GM19023 (cell line): ENCODE results near the gene SMARCC2.
"Not testable (repeated sequence)": the region's sequence is repeated elsewhere in the genome, so short reads cannot be mapped to it uniquely, and the experiment has no call there.

Source experiments
- ATAC-seq: cut with Tn5 transposase; IDR thresholded peaks from one replicate; pipeline ENCODE4 v1.9.1; 2021; ENCODE audit warnings: mild to moderate bottlenecking, moderate library complexity; ENCODE audit not compliant: unreplicated experiment

The SMARCC2 gene

DNA sequence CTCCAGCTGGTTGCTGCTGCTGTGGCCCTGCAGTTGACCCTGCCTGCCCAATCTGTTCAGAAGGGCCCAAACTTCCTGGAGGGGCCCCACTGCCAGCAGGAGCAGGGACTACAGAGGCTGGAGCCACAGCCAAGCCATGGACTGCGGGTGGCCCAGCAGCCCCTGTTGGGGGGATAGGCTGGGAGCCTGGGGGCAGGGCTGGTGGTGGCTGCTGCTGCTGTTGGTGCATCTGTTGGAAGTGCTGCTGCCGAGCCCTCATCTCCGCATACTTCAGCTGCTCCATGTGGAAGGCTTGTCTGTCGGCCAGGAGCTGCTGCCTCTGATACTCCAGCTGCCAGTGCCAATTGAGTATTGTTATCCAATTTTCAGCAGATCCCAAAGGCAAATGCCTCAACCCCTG is 23.9 kb downstream of the SMARCC2 start:
- ATAC-seq: no peak

DNA sequence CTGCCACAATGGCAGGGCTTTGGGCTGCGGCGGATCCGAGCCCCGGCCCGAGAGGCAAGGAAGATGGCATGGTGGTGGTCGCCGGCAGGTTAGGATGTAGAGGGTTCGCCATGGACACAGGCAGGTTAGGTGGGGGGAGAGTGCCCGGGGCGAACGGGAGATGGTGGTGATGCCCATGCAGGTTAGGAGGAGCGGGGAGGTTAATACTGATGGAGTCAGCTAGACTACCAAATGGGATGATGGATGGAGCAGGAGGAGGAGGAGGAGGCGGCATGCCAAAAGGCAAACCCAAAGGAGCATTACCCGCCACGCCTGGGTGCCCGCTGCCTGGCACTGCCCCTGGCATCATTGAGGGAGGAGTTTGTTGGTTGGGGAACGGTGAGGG is 24.9 kb downstream of the SMARCC2 start:
- ATAC-seq: no peak

DNA sequence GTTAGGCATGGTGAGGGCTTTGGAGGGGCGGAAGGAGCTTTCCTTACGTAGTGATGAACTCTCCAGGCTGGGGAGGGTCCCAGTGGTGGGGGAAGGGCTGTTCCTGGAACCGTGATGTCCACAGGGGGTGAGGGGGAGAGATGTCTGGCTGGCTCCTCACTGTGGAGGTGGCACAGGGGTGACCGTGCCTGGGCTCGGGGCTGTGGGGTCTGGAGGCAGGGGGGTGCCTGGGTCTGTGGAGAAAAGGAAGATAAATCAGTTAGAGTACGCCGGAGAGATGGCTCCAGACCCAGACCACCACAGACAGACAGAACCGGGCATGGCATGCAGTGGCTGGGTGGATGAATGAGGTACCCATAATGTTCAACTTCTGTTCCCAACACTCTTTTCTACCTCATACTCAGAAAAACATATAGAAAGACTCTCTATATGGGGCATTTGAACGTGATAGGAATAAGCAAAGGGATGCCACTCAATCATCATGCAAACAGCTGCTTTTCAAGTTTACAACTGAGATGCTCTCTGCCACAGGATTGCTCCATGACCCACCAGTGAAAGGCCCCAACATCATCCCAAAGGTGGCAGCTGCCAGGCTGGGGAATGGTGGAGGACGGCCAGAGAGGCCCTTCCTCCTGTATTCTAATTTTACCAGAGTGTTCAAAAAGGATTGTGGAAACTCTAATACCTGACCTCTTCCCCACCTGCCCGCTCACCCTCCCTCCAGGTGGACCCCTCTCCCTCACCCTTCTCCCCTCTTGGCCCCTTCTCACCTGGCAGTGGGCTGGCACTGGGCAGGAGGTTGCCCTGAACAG is 25.5 kb downstream of the SMARCC2 start:
- no peak for ATAC-seq

DNA sequence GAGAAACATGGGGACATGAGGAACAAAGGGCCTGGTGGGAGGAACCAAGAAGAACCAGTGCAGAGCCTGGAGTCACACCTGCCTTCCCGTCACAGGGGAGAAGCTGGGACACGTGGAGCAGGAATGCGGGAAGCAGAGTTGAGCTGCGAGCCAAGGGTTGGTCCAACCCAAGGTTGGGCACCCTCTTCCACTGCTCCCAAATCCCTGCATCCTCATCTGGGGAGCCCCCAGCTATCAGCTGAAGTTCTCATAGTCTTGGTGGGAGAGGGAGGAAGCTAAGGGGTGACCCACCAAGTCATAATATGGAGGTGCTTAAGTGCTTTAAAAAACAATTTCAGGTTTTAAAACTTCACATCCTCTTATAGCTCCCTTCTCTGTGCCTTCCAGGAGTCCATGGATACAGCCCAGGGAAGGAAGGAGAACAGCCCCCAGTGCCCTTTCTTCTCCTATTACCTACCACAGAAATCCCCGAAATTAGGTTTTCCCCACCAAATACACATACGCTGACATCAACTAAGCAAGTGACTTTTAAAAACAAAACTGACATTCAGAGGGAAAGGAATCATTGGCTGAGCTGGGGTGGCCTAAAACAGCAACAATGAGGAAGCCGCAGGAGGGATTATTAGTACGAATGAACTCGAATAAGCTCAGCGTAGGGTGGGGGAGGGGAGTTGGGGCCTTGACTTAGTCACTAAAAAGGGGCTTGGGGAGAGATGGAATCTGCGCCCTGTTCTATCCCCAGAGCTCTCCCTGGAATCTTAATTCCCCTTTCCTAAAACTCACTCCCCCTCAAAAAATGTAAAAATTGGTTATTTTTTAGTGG is 26.6 kb downstream of the SMARCC2 start:
- ATAC-seq: no peak

DNA sequence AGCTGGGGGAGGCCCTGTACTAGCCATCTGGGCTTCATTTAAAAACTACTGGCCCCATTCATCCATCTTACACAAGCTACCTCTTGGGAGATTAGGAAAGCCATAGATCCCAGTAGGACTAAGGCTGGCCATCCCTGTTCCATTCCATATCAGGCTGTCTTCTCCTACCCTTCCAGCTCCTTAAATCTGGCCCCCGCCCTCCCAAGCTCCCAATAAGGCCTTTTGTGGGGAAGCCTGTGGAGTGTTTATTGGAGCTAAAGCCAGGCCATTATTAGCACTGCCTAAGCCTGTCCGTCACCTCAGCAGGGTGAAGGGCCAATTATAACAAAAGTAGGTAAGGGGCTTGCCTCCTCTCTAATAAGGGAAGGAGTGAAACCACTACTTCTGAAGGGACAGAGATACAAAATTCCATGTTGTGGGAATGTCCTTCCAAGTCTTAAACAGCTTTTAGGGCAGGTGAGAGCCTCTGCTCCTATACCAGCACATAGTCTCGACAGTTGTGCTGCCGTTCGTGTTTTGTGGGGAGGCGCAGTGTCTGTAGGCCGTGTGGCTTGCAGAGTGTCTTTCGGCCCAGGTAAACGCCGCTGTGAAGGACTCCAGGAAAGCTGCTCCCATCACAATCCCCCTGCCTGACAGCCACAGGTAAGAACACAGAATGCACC is 27.5 kb downstream of the SMARCC2 start:
- no peak for ATAC-seq

DNA sequence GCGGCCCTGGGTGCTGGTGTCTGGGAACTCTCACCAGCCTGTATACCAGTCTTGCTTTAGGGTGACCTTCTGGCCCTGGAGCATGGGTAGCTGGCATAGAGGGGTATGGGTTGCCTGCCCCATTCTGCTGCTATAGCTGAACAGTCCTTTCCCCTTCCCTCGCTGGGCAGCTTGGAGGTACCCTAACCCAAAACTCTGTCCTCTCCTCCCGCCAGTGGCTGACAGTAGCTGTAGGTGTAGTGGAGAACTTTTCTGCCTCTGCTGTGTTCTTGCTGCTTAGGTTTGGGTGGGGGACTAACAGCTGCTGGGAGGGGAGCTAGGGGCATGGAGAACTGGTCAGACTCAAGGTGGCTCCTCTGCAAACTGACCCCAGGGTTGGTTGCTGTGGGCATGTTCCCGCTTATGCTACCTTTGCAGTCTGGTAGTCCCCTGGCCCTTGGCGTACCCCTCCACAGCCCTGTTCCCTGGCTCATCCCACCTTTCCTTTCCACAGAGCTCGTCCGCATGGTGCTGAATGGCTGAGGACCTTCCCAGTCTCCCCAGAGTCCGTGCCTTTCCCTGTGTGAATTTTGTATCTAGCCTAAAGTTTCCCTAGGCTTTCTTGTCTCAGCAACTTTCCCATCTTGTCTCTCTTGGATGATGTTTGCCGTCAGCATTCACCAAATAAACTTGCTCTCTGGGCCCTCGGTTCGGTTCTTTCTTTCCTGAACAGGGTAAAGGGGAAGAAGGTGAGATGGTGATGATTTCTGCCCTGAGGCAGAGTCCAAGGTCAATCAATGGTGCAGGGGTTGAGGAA is 28.2 kb downstream of the SMARCC2 start:
- no peak for ATAC-seq

DNA sequence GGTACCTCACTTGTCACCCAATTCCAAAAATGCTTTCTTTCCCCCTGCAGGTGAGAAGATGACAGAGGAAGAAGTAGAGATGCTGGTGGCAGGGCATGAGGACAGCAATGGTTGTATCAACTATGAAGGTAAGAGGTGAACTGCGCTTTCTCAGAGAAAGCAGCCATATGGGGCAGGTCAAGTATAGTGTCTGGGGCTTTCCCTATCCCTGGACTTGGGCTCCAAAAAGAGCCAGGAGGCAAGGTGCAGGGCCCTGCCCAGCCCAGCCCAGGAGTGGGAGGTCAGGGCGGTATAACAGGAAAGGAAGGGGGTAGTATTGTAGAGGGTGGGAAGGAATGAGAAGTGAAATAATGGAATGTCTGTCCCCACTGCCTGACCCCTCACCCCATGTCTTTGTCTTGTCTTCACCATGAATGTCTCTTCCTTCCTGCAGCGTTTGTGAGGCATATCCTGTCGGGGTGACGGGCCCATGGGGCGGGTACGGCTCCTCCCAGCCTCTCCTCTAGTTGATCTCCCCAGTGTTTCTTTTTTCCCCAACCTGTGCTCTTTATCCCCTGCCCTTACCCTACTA is 29.0 kb downstream of the SMARCC2 start:
- ATAC-seq: no peak

DNA sequence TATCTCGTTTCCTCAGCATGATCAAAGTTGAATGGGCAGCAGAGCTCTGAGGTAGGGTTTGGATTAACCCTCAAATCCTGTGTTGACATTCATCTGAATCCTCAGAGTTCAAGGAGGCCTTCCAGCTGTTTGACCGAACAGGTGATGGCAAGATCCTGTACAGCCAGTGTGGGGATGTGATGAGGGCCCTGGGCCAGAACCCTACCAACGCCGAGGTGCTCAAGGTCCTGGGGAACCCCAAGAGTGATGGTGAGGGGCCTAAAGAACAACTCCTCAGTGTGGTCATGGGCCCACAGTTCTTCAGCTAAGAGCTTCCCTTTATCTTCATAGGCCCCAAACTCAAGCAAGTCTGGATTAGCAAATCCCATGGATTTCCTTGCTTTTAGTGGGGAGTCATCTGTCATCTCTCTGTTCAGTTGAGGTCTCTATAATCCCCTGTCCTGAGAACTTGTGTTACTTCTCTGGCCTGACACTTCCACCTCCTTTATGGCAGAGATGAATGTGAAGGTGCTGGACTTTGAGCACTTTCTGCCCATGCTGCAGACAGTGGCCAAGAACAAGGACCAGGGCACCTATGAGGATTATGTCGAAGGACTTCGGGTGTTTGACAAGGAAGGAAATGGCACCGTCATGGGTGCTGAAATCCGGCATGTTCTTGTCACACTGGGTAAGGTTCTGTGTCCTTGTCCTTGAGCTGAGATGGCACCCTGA is 29.6 kb downstream of the SMARCC2 start:
- ATAC-seq: no peak

DNA sequence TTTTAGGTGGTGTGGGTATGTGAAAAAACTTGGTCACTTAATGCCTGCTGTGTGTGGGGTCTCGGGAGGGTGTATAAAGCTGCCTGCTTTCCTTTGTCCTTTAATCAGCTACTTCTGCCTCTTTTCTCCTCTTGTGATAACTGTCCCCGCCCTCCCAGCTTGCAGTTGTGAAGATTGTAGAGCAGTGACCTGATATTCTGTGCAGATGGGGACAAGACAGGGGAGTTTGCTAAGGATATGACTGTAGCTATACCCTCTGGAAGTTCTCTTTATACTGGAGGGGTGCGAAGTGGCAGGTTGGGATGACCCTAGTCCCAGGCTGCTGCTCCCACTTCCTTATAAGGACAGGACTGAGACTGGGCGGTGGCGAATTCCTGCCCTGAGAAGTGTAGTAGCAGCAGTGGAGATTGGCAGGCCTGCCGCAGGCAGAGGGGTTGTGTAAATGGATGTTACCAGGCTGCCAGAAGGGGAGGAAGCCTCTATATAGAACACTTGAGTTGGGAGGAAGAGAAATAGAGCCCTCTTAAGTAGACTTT is 30.3 kb downstream of the SMARCC2 start:
- no peak for ATAC-seq

DNA sequence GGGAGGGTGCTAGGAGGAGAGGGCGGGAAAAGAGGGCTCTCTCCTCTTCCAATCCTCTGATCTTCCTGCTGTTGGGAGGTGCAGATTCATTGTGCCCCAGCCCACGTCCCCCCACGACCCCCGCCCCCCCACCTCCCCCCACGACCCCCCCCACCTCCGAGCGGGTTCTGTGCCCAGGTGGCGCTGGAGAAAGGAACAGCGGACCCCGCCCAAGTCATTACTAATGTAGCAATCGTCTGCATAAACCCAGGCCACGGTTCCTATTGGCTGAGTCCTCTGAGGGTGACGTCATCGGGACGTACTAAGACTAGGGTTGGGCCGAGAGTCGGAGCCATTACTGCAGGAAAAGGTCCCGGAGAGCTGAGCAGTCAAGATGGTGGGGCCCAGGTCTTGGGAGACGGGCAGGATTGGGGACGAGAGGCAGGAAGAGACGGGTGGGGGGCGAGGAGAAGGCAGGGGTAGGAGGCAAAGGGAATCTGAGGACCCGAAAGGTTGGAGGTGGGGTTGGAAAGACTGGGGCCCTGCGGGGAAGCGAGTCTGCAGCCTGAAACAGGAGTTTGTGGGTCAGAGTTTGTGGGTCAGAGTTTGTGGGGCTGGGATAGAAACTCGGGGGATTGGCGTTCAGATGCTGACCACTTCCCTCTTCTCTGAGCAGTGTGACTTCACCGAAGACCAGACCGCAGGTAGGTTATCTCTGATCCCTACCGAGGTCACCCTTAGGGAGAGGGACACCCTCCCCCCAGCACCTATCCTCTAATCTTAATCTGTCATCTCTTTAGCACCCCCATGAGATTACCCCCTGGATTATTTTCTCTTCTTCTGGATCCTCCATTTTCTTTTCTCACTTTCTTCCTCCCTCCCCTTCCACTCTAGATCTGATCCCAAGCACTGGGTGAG is 31.0 kb downstream of the SMARCC2 start, which contains the start of gene MYL6:
MYL6 (plus strand) TSS at position 331 of the 897 bp plus-strand sequence; CDS start at position 374, 43 bp downstream.
- ATAC-seq: peak; percentile 84

DNA sequence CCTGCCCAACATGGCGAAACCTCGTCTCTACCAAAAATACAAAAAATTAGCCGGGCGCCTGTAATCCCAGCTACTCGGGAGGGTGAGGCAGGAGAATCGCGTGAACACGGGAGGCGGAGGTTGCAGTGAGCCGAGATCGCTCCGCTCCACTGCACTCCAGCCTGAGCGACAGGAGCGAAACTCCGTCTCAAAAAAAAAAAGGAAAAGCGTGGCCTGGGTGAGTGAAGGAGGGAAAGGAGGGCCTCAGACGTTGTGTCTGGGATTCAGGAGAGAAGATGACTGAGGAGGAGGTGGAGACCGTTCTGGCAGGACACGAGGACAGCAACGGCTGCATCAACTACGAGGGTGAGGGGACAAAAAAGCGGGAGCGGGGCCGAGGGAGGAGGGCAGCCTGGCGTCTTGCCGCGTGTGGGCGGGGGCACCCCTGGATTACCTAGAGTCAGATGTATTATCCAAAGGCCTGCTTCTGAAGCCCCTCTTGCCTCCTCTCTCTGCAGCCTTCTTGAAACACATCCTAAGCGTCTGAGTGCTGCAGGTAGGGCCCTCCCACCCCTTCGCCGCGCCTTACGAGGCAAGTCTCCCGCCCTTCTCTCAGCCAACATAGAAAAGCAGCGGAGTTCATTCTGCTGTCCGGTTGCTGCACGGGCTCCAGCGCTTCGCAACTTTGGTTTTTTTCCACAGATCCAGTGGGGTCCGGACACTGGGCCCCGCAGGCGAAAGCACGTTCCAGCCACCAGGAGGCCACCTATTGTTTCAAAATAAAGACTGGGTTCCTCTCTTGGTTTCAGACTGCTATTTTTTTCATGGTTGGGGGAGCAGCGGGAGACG is 31.9 kb downstream of the SMARCC2 start:
- peak; percentile 26 for ATAC-seq

DNA sequence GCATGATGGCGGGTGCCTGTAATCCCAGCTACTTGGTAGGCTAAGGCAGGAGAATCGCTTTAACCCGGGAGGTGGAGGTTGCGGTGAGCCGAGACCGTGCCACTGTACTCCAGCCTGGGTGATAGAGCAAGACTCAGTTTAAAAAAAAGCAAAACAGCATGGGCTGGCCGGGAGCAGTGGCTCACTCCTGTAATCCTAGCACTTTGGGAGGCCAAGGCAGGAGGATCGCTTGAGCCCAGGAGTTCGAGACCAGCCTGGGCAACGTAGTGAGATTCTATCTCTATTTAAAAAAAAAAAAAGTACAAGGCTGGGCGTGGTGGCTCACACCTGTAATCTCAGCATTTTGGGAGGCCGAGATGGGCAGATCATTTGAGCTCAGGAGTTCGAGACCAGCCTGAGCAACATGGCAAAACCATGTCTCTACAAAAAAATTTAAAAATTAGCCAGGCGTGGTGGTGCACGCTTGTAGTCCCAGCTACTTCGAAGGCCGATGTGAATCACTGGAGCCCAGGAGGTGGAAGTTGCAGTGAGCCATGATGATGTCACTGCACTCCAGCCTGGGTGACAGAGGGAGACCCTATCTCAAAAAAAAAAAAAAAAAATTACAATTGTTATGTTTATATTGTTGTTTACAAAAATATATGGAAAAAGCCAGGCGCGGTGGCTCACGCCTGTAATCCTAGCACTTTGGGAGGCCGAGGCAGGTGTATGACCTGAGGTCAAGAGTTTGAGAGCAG is 32.7 kb downstream of the SMARCC2 start:
- ATAC-seq: not testable (repeated sequence)

DNA sequence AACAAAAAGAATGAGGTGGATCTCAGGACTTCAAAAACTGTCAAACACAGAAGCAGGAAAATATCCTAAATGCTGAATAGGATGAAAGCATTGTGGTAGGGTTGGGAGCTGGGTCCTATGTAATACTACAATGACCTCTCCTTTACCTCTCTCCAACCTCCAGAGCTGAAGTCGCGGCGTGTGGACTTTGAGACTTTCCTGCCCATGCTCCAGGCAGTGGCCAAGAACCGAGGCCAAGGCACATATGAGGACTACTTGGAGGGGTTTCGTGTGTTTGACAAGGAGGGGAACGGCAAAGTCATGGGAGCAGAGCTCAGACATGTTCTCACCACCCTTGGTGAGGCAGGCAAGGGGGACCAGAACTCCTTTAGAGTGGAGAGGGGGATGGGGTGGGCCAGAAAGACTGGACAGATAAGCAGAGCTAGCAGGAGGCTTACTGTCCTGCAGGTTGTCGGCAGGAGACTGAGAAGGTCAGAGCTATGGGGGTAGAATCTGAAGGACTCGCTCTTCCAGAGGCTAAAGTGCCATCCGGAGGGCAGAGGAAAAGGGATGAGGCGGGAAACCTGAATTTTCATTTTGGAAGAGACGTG is 33.9 kb downstream of the SMARCC2 start:
- no peak for ATAC-seq

DNA sequence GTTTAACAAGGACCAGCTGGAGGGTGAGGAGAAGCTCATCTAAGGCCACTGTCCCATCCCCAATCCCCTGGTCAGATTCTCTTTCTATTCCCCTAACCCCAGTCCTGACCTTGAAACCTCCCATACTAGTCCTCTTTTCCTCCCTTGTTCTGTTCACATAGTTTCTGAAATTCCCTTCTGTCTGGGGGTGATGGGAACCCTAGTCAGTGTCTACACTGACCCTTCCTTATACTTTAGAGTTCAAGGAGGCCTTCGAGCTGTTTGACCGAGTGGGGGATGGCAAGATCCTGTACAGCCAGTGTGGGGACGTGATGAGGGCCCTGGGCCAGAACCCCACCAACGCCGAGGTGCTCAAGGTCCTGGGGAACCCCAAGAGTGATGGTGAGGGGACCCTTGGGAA is 34.5 kb downstream of the SMARCC2 start:
- no peak for ATAC-seq

DNA sequence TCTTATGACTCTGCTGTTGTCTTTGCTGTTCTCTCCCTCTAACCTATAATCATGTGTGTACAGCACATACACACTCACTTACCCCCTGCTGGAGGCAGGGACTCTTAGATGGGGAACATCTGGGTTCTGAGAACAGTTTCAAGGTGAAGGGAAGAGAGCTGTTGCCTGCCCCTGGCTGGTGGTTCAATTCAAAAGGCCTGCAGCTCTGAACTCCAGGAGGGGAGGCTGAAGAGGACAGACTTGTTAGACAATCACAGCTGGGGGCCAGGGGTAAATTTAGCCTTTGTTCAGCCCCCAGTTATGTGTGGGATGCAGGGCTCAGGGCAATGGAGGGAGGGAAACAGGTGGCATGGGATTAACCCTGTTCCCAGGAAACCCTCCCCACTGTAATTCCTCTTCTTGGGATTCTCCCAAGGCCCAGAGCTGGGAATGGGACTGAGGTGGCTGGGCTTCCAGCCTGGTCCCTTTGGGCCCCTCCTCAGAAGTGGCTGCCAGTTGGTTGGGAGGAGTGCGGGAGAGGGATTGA is 35.0 kb downstream of the SMARCC2 start:
- ATAC-seq: no peak

DNA sequence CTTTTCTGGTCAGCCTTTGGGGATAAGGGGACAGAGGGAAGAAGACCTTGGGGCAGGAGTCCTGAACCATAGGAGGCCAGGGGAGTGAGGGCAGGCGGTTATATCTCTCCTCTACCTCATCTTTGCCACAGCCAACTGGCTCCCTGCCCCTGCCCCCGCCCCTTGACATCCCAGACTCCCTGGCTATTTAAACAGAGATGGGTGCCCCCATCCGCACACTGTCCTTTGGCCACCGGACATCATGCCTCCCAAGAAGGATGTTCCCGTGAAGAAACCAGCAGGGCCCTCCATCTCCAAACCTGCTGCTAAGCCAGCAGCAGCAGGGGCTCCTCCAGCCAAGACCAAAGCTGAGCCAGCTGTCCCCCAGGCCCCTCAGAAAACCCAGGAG is 35.6 kb downstream of the SMARCC2 start:
- ATAC-seq: no peak
